ENCODE measurements around the gene PROM2. TPM values are rescaled to one million over a fixed set of nuclear protein-coding genes. Genes with fewer than 3 reads are reported as not detected.

PROM2 gene
- total and polyA plus RNA-seq, 11 donors = 0.35 to 1.9 (median 1.1) TPM

DNA sequence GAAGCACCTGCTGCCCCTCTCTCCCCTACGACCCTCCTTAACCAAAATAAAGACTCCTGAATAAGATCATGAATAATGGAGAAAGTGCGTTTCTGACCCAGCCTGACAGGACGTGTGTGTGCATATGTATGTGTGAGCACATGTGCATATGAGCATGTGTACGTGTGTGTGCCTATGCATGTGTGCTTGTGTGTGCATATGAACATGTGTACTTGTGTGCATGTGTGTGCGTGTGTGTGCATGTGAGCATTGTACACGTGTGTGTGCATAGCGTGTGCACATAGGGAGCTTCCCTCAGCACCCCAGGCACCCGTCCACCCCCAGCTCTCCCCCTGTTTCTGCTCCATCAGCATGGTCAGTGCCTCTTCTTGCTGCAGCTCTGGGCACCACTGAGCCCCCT lies 33.6 kb downstream of the PROM2 start:
- H3K27me3 ChIP-seq = peaks cover 0 to 11% (median 0%) of the 10 kb centered on the region in 9 donors
- H3K9me3 ChIP-seq = no peaks in the 10 kb centered on the region
- intact Hi-C loops (cut with DNase I) = no loop called here
- no peak for DNase-seq
- no peaks in the 10 kb centered on the region for H3K4me1 ChIP-seq
- no peak for ATAC-seq
- TF ChIP-seq POLR2A (IDR thresholded peaks at IDR 0.05) = no peak
- TF ChIP-seq, protein P1, sequence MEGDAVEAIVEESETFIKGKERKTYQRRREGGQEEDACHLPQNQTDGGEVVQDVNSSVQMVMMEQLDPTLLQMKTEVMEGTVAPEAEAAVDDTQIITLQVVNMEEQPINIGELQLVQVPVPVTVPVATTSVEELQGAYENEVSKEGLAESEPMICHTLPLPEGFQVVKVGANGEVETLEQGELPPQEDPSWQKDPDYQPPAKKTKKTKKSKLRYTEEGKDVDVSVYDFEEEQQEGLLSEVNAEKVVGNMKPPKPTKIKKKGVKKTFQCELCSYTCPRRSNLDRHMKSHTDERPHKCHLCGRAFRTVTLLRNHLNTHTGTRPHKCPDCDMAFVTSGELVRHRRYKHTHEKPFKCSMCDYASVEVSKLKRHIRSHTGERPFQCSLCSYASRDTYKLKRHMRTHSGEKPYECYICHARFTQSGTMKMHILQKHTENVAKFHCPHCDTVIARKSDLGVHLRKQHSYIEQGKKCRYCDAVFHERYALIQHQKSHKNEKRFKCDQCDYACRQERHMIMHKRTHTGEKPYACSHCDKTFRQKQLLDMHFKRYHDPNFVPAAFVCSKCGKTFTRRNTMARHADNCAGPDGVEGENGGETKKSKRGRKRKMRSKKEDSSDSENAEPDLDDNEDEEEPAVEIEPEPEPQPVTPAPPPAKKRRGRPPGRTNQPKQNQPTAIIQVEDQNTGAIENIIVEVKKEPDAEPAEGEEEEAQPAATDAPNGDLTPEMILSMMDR (IDR thresholded peaks at IDR 0.05) = no peak
- 69 to 88% (median 73%) methylated on average over 8 of the region's 8 CpGs for WGBS, 4 donors
- H3K36me3 ChIP-seq = no peaks in the 10 kb centered on the region
- H3K4me3 ChIP-seq = no peak overlapping the region
- H3K27ac ChIP-seq = no peak overlapping the region

DNA sequence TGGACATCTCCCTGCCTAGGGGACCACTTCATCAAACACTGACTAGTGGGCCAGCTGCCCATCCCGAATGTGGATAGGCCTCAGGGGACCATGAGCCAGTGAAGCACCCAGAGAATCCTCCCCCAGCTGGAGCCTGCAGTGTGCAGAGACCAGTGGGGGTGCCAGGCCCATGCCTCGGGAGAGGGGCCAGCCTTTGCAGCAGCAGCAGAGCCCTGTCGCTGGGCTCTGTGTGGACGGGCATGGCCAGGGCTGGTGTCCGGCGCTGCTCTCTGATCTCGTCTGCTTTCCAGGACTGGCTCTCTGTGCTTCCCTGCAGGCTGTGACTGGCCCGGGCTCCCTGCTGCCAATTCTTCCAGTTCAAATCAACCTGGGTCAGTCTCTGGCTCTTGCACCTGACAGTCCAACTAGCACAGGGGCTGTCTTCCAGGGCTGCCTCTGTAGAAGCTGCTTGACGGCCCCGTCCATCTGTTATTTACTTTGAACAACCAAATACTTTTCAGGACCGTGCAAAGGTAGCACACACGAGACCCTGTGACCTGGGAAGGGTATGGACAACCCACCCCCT lies 34.3 kb downstream of the PROM2 start:
- intact Hi-C loops (cut with DNase I) = no loop called here
- TF ChIP-seq, protein P1 (IDR thresholded peaks at IDR 0.05) = no peak
- no peak for TF ChIP-seq POLR2A (IDR thresholded peaks at IDR 0.05)
- Histone ChIP-seq H3K4me1 (no peaks in the 10 kb centered on the region), H3K9me3 (no peaks in the 10 kb centered on the region), H3K4me3 (no peak overlapping the region), H3K36me3 (no peaks in the 10 kb centered on the region), H3K27me3 (peaks cover 0 to 9% (median 0%) of the 10 kb centered on the region in 9 donors), H3K27ac (no peak overlapping the region)
- 78 to 88% (median 81%) methylated on average over 6 to 12 of the region's 12 CpGs for WGBS, 4 donors
- DNase-seq (no peak), ATAC-seq (no peak)

DNA sequence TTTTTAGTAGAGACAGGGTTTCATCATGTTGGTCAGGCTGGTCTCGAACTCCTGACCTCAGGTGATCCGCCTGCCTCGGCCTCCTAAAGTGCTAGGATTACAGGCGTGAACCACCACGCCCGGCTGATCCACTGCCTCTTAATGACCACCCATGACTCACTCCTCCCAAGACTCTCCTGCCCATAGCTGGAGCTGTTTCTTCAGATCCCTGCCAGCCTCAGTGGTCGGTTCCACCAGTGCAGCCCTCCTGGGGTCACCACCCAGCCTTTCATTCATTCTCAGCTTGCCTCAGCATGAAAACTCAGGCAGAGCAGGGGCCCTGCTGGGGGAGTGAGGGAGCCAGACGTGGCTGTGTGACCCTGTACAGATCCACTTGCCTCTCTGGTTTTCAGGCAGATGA lies 35.4 kb downstream of the PROM2 start:
- peaks cover 0 to 9% (median 0%) of the 10 kb centered on the region in 9 donors for H3K27me3 ChIP-seq

DNA sequence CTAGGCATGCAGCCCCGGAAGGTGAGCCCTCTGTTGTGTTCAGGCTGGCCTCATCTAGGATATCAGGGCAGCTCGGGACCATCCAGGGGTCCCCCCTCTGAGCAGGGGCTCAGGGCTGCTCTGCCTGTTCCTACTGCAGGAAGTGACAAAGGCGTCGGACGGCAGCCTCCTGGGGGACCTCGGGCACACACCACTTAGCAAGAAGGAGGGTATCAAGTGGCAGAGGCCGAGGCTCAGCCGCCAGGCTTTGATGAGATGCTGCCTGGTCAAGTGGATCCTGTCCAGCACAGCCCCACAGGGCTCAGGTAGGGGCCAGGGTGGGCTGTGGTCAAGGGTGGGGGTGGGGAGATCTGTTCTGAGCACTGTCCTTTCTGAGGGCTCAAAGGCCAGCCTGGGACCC lies 36.0 kb downstream of the PROM2 start:
- no peaks in the 10 kb centered on the region for H3K9me3 ChIP-seq
- H3K27me3 ChIP-seq = peaks cover 0 to 9% (median 0%) of the 10 kb centered on the region in 9 donors
- TF ChIP-seq POLR2A (IDR thresholded peaks at IDR 0.05) = no peak
- TF ChIP-seq, protein P1 (IDR thresholded peaks at IDR 0.05) = no peak
- DNase-seq (no peak), ATAC-seq (no peak)
- no peak overlapping the region for H3K27ac ChIP-seq
- WGBS, 4 donors = 42 to 61% (median 48%) methylated on average over 8 of the region's 8 CpGs
- no peaks in the 10 kb centered on the region for H3K4me1 ChIP-seq
- no peak overlapping the region for H3K4me3 ChIP-seq
- H3K36me3 ChIP-seq = no peaks in the 10 kb centered on the region
- intact Hi-C loops (cut with DNase I) = loop anchor here in 6 of 10 donors (5.0 to 10.0 kb wide), 3 partner anchors 75 to 115 kb away; no protein-coding TSS in a partner anchor

More for the DNA sequence above, 35.4 kb downstream of the PROM2 start:
- TF ChIP-seq, protein P1 (IDR thresholded peaks at IDR 0.05) = no peak
- TF ChIP-seq POLR2A (IDR thresholded peaks at IDR 0.05) = no peak
- H3K4me3 ChIP-seq = no peak overlapping the region
- no peak for DNase-seq
- no peaks in the 10 kb centered on the region for H3K36me3 ChIP-seq
- 80 to 85% (median 82%) methylated on average over 8 of the region's 8 CpGs for WGBS, 4 donors
- intact Hi-C loops (cut with DNase I) = no loop called here
- no peaks in the 10 kb centered on the region for H3K4me1 ChIP-seq
- no peak overlapping the region for H3K27ac ChIP-seq
- ATAC-seq = no peak
- H3K9me3 ChIP-seq = no peaks in the 10 kb centered on the region
